HG02798 (cell line): ENCODE measurements around the gene UBE3B.

Experiments
- ATAC-seq: cut with Tn5 transposase; IDR thresholded peaks from one replicate; pipeline ENCODE4 v1.9.1; 2021; ENCODE audit warnings: mild to moderate bottlenecking; ENCODE audit not compliant: unreplicated experiment, poor library complexity

The UBE3B gene

GRCh38 chr12:109449845-109450532 lies 27.4 kb upstream of the UBE3B start:
- ATAC-seq: no peak

GRCh38 chr12:109450980-109451379 lies 26.5 kb upstream of the UBE3B start:
- no peak for ATAC-seq

- ATAC-seq: no peak
Observed at GRCh38 chr12:109451400-109451799, 26.0 kb upstream of the UBE3B start.

GRCh38 chr12:109452489-109452888 lies 24.9 kb upstream of the UBE3B start:
- no peak for ATAC-seq

GRCh38 chr12:109455706-109456105 lies 21.7 kb upstream of the UBE3B start:
- no peak for ATAC-seq

- no peak for ATAC-seq
Observed at GRCh38 chr12:109458086-109458485, 19.3 kb upstream of the UBE3B start.

- no peak for ATAC-seq
Observed at GRCh38 chr12:109458771-109459208, 18.6 kb upstream of the UBE3B start.

- ATAC-seq: no peak
Observed at GRCh38 chr12:109459247-109459646, 18.2 kb upstream of the UBE3B start.

- ATAC-seq: no peak
Observed at GRCh38 chr12:109460538-109460937, 16.9 kb upstream of the UBE3B start.

- ATAC-seq: no peak
Observed at GRCh38 chr12:109461049-109461845, 16.2 kb upstream of the UBE3B start.

- ATAC-seq: no peak
Observed at GRCh38 chr12:109461846-109462756, 15.3 kb upstream of the UBE3B start.

GRCh38 chr12:109462868-109463692 lies 14.4 kb upstream of the UBE3B start:
- ATAC-seq: no peak

- ATAC-seq: no peak
Observed at GRCh38 chr12:109463756-109464155, 13.7 kb upstream of the UBE3B start.

- no peak for ATAC-seq
Observed at GRCh38 chr12:109464642-109465351, 12.6 kb upstream of the UBE3B start.

GRCh38 chr12:109466305-109466704 lies 11.1 kb upstream of the UBE3B start:
- no peak for ATAC-seq

- no peak for ATAC-seq
Observed at GRCh38 chr12:109466821-109467220, 10.6 kb upstream of the UBE3B start.

- no peak for ATAC-seq
Observed at GRCh38 chr12:109467978-109468676, 9.3 kb upstream of the UBE3B start.

- ATAC-seq: no peak
Observed at GRCh38 chr12:109469517-109469916, 7.9 kb upstream of the UBE3B start.

- ATAC-seq: no peak
Observed at GRCh38 chr12:109473006-109473405, 4.4 kb upstream of the UBE3B start.
